ENCODE measurements around the gene CHRNA3.
A peak's percentile ranks its signal among the peaks of the same experiment; 100 is the strongest.

The CHRNA3 gene

DNA sequence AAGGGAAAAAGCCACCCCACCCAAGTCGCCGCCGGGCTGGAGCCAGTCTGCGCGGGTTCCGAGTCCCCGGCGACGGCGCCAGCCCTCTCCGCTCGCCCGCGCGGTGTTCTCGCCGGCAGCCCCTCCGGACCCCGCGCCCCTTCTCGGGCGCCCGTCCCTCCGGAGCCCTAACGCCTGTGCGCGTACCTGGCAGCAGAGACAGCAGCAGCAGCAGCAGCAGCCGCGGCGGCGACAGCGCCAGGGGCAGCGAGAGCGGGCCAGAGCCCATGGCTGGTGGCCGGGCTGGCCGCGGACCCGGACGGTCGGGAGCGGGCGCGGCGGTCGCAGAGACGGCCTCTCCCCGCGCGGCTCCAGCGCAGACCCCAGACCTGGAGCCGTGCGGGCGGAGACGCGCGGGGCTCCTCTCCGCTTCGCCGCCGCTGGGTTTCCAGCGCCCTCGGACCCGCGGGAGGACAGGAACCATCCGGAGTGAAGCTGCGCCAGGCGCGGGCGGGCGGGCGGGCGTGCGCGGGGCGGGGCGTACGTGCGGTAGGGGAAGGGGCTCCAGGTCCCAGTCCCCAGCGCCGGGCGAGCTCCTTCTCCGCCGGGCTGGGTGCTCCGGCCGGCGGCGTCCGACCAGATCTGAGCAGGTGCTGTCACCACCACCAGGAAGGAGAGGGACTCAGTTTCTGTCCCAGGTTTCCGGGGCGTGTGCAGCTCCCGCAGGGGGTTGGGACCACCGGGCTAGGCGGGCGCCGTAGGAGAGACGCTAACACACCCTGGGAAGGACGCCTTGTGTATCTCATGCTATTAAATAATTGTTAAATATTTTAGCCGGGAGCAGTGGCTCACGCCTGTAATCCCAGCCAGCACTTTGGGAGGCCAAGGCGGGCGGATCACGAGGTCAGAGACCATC is at the start of gene CHRNA3:
TSS of gene CHRNA3 (minus strand) at position 470 of the 895 bp plus-strand sequence. CDS start at position 268, 202 bp downstream.
- DNase-seq = no peak

DNA sequence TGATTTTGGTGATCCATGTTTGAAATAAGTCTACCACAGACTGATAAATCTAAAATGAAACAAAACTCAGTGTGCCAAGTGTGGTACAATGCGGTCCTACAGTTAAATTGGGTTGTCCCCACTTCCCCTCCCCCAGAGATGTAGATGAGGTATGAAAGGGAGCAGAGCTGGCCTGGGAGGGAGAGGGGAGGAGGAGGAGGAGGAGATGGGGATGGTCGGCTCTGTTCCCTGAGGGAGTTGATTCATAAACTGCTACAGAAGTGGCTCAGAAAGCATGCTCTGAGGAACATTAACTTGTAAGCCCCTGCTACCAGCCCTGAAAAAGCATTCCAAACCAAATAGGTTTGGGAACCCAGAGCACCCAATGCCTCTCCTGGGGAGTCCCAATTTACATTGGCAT is 48.2 kb upstream of the CHRNA3 start:
- DNase-seq = no peak

DNA sequence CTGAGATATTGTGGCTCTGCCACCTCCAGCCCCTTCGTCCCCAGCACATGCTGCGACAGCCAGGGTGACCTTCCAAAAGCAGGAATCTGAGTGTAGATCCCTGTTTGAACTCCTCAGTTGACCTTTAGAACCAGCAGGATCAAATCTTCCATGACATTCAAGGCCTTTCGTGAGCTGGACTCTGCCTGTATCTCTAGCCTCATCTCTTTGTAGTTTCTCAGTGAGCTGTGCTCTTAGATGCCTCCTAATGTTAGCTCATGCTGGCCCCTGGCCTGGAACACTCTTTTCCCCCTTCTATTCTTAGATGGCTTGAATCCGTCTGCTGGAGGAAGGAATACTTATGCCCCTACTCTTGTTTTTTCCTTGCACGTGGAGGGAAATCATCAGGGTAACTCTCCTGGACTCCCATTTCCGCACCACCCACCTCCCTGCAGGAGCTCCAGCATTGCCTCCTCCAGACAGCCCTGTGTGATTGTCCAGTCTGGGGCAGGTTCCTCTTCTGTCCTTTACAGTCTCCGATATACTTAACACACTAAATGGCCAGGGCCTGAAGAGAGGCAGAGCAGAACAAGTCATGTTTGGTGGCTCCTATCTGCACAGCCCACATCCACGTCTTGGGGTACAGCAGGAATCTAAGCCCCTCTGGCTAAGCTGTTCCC is 46.9 kb upstream of the CHRNA3 start:
- DNase-seq = no peak

DNA sequence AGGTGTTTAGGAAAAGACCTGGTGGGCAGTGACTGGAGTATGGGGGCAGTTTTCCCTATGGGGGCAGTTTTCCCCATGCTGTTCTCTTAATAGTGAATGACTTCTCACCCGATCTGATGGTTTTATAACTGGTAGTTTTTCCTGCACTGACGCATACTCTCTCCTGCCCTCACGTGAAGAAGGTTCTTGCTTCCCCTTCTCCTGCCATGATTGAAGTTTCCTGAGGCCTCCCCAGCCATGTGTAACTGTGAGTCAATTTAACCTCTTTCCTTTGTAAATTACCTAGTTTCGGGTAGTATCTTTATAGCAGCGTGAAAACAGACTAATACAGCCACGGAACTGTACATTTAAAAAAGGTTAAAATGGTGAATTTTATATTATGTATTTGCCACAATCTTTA is 45.2 kb upstream of the CHRNA3 start:
- no peak for DNase-seq

DNA sequence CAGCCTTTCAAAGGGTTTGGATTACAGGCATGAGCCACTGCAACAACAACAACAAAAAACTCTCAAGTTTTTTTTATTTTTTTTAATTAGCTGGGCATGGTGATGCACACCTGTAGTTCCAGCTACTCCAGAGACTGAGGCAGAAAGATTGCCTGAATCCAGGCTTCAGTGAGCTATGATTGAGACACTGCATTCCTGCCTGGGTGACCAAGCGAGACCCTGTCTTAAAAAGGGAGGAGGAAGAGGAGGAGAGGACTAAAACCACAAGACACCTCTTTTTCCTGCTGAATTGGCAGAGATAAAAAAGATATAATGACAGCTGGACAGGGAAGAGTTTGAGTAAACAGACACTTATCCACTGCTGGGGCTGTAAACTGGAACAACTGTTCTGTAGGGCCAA is 42.9 kb upstream of the CHRNA3 start:
- DNase-seq = no peak

DNA sequence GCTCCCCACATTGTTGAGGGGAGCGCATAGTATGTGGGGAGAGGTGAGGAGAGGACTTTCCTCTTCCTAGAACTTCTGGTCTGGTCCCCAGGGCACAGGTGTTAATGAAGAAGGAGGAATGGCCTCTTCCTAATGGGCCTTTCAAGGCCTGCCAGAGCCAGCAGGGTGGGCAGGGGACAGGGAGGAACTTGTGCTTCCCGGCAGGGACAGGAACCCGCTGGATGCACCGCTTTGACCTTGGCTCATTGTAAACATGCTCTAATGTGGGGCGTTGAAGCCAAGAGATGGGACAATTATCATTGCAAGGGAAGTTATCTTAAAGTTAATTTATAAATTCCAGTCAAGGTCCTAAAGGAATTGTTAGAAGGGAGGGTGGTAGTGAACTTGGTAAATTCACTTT is 41.2 kb upstream of the CHRNA3 start:
- no peak for DNase-seq

DNA sequence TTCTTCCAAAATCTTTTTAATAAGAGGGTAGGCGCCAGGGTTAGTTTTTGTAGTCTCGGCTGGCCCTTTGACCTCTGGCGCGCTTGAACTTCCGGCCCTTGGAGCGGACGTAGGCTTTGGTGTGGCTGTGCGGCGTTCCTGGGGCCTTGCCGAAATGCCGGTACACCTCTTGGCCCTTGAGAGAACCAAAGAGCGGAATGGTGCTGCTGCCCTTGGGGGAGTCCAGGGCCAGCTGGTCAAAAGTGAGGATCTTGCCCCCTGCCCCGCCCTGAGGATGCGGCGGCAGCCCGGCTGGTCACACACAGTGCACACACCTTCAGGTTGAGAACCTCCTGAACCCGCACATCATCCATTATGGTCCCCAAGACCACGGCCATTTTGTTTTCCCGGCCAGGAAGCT is 40.2 kb upstream of the CHRNA3 start:
- no peak for DNase-seq

DNA sequence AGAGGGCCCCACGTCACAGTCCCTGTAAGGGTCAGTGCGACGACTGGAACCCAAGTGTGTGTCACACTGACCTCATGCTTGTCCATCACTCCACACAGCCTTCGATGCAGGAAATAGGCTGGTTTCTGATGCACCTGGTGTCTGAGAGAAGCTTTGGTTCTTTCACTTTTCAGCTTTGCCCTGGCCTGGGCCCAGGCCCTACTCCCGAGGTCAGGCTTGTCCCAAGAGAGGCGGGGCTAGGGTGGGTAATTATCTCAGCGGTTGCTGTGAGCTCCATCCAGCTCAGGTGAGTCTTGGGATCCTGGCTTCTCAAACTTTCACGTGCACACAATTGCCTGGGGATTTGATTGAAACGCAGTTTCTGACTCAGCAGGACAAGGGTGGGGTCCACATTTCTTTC is 39.8 kb upstream of the CHRNA3 start:
- no peak for DNase-seq

DNA sequence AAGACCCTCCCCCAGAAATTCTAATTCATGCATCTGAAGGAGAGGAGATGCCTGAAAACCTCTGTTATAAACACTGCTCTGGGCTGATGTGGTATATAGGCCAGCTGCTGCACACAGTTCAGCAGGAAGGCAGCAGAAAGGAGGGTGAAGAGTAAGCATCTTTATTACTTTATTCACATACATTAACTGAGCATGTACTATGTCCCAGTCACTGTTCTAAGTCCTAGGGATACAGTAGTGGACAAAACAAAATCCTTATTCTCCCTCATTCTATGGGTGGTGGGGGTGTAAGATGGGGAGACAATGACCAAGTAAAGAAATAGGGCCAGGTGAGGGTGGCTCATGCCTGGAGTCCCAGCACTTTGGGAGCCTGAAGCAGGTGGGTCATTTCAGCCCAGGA is 38.0 kb upstream of the CHRNA3 start:
- DNase-seq = no peak

DNA sequence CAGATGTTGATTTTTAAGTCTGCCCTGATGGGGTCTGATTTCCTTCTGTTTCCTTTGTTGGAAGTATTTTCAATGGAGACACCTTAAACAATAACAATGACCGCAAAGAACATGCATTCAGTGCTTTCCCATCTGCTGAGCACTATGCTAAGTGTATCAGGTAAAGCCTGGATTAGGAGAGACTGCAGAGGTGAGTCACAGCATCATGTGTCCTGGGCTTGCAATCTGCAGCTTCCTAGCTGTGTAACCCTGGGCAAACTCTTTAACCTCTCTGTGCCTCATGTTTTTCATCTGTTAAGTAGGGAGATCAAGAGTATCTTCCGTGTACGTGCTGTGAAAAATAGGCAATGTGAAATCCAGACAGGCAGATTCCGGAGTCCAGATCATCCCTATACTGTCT is 33.5 kb upstream of the CHRNA3 start:
- no peak for DNase-seq

DNA sequence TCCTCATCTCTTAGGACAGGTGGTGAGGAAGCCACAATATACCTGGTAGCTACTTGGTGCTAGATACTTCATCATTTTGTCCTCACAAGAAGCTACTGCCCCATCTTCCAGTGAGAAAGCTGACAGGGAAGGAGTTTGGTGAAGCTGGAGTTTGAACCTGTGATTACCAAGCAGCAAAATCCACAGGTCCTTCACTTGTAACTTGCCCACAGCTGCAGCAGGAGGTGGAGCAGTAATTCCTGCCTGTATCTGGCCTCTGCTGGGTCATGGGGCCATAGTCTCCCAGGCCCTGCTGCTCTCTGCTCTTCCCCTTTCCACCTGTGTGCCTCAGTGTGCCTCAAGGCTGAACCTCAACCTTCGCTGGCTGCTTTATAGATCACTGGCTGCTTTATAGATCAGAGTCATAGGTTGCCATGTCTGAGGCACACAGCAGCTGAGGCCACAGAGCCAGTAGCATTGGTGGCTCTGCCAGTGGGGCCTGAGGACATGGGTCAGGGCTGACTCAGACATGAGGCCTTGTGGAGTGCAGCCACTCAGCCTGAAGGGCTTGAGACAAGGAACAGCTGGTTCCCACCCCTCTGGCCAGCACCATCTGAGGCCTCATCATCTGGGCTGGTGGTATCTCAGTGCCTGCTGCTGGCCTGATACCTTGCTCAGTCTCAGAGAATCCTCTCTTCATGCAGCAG is 31.3 kb upstream of the CHRNA3 start:
- DNase-seq = no peak

DNA sequence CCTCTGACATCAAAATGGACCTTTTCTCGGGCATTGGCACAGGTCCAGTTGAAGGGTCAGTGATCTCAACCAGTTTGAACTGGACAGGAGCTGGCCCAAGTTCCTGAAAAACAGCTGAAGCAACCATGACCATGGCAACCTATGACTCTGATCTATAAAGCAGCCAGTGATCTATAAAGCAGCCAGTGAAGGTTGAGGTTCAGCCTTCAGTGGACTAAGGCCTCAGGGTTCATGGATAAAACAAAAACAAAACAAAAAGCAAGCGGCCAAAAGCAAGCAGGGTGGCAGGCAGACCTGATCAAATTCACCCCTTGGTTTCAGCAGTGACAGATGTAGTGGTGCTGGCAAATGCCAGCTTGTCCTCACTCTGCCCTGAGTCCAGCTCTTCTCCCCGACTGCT is 30.2 kb upstream of the CHRNA3 start:
- DNase-seq = no peak

DNA sequence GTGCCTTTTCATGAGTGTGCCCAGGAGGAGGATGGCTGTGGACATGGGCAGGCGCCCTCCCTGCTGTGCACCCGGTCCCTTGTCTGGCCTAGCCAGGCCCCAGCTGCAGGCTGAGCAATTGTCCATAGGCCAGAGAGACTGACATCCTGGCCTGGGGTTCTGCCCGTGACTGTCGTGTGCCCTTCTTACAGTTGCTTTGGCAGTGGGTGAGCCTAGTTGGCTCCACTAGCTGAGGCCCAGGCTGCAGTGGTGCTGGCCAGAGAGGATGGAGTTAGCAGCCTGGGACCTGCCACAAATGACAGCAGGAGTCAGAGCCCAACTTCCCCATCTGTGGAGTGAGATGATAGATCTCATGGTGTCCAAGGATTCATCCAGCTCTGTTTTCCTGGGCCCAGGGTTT is 29.2 kb upstream of the CHRNA3 start:
- no peak for DNase-seq

DNA sequence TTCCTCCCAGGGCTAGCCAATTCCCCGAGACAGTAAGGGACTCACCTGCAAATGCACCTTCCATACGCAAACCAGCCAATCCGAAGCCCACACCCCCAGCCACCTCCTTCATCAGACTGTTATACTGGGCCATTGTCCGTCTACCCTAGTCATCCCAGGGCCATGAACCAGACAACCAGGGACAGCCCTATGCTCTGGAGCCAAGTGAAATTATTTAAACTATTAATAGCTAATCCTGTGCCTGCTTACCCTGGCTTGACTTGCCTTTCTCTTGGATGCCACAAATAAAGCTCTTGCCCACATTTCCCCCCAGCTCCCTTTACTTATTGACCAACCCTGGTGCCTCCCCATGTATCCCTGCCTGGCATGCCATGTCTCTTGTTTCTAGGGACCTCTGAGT is 24.2 kb upstream of the CHRNA3 start:
- no peak for DNase-seq

DNA sequence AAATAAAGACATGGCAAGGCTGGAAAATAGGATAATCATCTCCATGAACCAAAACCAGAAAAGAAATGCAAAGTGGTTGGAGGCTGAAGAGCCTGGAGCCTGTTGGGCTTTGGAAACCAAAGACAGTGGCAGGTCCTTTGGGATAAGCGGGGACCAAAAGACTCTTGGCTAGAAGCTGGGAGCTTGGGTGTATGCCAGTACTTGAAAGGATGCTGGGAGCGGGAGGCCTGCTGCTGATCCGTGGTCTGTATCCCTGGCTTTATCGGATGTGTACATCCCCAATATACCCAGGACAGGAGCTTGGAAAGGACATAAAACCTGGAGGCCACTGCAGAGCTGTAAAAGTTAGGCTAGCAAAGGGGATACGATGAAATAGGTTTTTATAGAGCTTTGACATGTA is 21.5 kb upstream of the CHRNA3 start:
- no peak for DNase-seq

DNA sequence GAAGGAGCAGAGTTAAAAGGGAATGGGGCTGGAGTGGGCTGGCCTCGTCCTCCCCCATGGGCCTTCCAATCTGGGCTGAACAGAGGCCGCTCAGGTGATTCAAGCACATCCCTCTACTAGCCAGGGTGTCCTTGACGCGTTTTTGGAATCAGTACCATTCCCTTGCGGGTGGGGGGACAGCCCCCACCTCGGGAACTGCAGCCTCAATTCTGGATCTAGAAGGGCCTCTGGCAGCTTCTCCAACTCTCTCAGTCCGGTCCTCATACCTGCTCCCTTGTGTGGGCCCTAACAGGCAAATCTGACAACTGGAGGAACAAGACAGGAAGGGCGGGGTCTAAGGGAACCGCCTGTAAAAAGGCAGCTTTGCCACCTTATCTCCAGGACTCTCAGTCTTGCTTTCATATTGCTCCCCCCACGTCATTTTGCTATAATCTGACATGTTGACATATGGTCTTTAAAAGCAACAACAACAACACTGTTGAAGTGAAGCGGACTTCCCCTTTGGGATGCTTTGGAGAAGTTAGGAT is 21.0 kb upstream of the CHRNA3 start:
- no peak for DNase-seq

DNA sequence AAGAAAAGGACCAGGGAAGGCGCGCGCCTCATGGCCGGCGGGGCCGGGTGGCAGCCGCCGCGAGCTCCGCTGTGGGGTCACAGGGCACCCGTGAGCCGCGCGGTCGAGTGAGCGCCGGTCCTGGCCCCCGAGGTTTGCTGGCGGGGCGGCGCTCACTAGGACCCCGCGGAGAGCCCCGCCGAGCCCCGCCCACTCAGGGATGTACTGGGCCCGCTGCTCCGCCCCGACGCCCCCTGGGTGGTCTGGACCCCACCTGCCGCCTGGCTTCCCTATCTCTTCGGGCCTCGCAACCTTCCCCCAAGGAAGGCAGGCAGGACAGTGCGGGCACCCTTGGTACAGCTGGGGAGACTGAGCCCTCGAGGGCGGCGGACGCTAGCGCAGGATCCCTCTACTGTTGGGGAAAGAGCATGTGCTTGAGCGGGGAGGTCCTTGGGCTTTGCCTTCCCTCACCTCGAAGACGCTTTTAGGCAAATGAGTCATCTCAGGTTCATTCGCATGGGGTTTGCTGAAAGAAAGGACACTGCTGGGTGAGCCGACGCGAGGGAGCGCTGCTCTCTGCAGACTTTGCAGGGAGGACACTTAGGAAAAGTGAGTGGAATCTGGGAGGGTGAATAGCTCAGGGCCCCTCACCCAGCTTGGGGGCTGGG is 20.4 kb upstream of the CHRNA3 start, which contains the start of gene CHRNB4:
TSS of gene CHRNB4 (minus strand) at position 109 of the 647 bp plus-strand sequence. CDS start at position 32, 77 bp downstream.
- DNase-seq = no peak

DNA sequence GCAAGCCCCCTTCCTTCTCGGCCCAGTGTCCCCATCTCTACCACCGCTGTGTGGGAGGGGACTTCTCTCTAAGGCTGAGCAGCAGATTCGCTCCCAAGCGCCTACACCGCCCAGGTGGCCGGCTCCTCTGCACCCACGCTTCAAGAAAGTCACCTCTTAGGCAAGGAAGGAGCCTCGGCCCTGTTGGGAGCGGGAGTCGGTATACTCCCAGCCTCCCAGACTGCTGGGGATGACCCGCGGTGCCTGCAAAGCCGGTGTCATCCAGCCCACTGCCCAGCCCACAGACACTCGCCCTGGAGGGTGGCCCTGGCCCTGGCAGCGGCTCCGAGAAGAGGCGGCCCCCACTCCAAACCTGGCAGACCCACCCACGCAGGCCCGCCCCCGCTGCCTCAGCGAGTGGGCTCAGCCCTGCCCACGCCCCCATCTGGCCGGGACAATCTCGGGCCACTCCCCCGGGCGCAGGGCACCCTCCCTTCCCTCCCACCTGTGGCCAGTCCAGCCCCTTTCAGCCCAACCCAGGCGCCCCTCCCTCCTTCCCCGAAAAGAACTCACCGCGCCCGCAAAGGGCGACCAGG is 19.8 kb upstream of the CHRNA3 start:
- DNase-seq = no peak

DNA sequence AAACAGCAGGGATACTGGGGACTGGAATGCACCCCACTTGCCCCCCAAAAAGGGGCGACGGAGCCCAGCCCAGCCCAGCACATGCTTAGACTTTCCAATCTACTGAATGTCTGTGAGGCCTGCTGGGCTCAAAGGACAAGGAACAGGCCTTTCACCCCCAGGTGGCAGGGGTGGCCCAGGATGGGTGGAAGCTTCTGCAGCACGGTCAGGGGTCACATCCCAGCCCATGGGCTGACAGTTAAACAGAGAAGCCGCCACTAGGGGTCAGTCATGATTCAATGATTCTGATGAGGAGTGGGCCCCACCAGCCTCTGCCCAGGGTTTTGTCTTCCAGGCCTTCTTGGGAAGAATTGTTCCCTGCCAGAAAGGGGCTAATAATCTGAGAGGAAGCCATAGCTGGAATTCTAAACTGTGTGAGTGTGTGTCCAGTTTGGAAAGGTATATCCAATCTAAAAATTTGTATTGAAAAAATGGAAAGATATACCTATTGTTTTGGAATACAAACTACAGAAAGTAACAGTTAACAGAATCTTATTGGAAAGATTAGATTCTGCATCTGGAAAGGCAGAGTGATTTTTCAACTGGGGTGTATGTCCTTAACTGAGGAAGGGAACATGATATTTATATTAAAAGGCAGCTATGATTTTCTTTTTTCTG is 18.0 kb upstream of the CHRNA3 start:
- DNase-seq = peak; percentile 28 to 78

DNA sequence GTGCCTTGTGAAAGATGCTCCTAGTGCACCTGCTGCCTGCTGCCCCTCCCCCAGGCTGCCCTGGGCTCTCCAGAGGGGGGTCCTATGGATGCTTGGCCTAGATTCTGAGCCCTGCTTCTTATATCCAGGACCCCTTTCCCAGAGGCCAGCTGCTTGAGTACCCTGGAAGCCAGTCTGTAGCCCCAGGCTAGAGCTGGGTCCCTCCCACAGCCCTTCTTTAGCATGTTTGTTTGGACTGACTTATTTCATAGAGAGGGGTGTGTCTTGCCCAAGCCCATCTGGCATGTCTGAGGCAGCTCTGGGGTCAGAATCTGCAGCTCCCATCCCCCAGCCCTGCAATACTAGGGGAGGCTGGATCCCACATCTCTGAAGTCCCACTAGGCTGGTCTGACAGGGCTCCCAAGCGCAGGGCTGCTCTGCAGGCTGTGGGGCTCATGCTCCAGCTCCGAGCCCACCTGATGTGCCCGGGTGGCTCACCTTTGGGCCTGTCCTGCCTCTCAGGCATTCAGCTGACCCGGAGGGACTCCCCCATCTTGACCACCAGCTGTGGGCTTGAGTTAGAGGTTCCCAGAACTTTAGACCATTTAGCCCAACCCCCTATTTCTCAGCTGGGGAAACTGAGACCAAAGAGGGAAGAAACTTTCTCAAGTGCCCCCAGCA is 17.1 kb upstream of the CHRNA3 start:
- DNase-seq = no peak

DNA sequence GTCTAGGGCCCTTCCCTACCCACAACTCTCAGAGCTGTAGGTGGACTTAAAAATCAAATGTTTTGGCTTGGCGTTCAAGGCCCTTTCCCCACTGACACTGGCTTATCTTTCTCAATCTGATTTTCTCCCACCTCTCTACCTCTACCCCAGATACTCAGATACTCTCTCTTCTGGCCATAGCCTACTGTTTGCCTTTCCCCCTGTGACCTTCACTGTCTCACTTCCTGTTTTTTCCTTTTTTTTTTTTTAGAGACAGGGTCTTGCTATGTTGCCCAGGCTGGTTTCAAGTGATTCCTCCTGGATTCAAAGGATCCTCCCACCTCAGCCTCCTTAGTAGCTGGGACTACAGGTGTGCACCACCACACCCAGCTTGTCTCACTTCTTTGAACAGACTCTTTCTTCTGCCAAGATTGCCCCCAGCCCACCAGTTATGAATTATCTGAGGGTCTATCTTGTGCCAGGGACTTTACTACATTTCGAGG is 15.6 kb upstream of the CHRNA3 start:
- no peak for DNase-seq

Measured in inflammatory macrophage treated with lipopolysaccharide for 1 hour (primary cell).